Panc1 (cell line): ENCODE measurements around the gene FAXC. TPM values are rescaled to one million over a fixed set of nuclear protein-coding genes. Genes with fewer than 3 reads are reported as not detected.

ENCODE experiments used
- ATAC-seq: fragments of 200-7000 bp; cut with Tn5 transposase; 2 replicates; pipeline ENCODE4 v1.9.1; 2020; ENCODE audit warnings: mild to moderate bottlenecking, moderate library complexity
- BruUV-seq: library from RNA; stranded (reverse); fragments of 400-500 nt; replicated peaks from 2 replicates; lab custom pipeline; 2021; lab: Mats Ljungman, UMichigan
- CTCF ChIA-PET: fragments of 300-600 bp; sonication (Branson Sonifier 250); formaldehyde crosslinking; loops from one replicate; lab custom pipeline; 2022; ENCODE audit warnings: antibody characterized with exemption; lab: Charles Lee
- POLR2A ChIA-PET: fragments of 300-600 bp; sonication (Branson Sonifier 250); formaldehyde crosslinking; loops from one replicate; lab custom pipeline; 2022; ENCODE audit warnings: antibody characterized with exemption; lab: Charles Lee
- DNase-seq: peaks from one replicate; pipeline ENCODE4 v3.0.0-alpha.2; 2010; ENCODE audit warnings: low read depth, low spot score
- H3K27ac ChIP-seq: 2 replicates; pipeline ENCODE4 v1.5.1; 2011; ENCODE audit warnings: mild to moderate bottlenecking, low read length, inconsistent platforms
- H3K27me3 ChIP-seq: fragments of 200-500 bp; sonication (Bioruptor generic); 2 replicates; pipeline ENCODE4 v1.6.0; 2014; ENCODE audit warnings: low read length, inconsistent platforms; ENCODE audit not compliant: control insufficient read depth, insufficient read depth
- H3K36me3 ChIP-seq: fragments of 200-500 bp; sonication (Bioruptor generic); 2 replicates; pipeline ENCODE4 v1.5.1; 2014; ENCODE audit warnings: inconsistent platforms, mild to moderate bottlenecking, low read length, moderate library complexity; ENCODE audit not compliant: control insufficient read depth, insufficient read depth
- H3K4me1 ChIP-seq: 2 replicates; pipeline ENCODE4 v1.5.1; 2011; ENCODE audit warnings: inconsistent platforms, mild to moderate bottlenecking, low read length, moderate library complexity; ENCODE audit not compliant: control insufficient read depth, insufficient read depth
- H3K4me3 ChIP-seq, 2 experiments: 2 replicates each; pipeline ENCODE4 v1.5.1; 2011 to 2012; ENCODE audit warnings: low read depth in 2 of 2, low read length in 2 of 2, mild to moderate bottlenecking in 2 of 2, inconsistent platforms in 1 of 2, moderate library complexity in 1 of 2
- H3K9me3 ChIP-seq: fragments of 200-500 bp; sonication (Bioruptor generic); 2 replicates; pipeline ENCODE4 v1.5.1; 2014; ENCODE audit warnings: low read depth, mild to moderate bottlenecking, inconsistent platforms, low read length, moderate library complexity; ENCODE audit not compliant: control insufficient read depth, insufficient read depth
- POLR2AphosphoS5 ChIP-seq: IDR thresholded peaks from 2 replicates; pipeline ENCODE4 v1.6.1; 2012; ENCODE audit warnings: mild to moderate bottlenecking, low read depth, low read length, moderate library complexity
- SIN3A ChIP-seq: IDR thresholded peaks from 2 replicates; pipeline ENCODE4 v1.6.1; 2012; ENCODE audit warnings: low read depth, mild to moderate bottlenecking, low read length, moderate library complexity, borderline replicate concordance; ENCODE audit not compliant: insufficient read depth
- TCF7L2 ChIP-seq: IDR thresholded peaks from 2 replicates; pipeline ENCODE4 v1.6.1; 2011; ENCODE audit warnings: mild to moderate bottlenecking, low read depth, low read length, inconsistent platforms
- in situ Hi-C: cut with HindIII; loops from 2 replicates; pipeline ENCODE4 v1.10.0; 2016; ENCODE audit warnings: low sequenced_read_pairs, low pct_unique_long_range_greater_than_20kb
- intact Hi-C: fragments of 100-400 bp; cut with micrococcal nuclease; formaldehyde crosslinking; loops from one replicate; pipeline ENCODE4 v1.10.0; 2022; ENCODE audit not compliant: unreplicated experiment
- total RNA-seq: library from RNA; stranded (reverse); gene quantifications from one replicate; pipeline ENCODE4 v1.2.1, GENCODE V29; 2021; ENCODE audit not compliant: unreplicated experiment
- TF ChIP-seq, protein P1 (sequence below): fragments of 450-650 bp; IDR thresholded peaks from 2 replicates; pipeline ENCODE4 v1.5.1; 2017; ENCODE audit warnings: mild to moderate bottlenecking
- TF ChIP-seq, protein P2 (sequence below), 2 experiments: IDR thresholded peaks; 2 replicates each; pipeline ENCODE4 v1.6.1; 2011 to 2012; ENCODE audit warnings: low read depth in 2 of 2, control low read depth in 1 of 2, low read length in 1 of 2, mild to moderate bottlenecking in 1 of 2, moderate library complexity in 1 of 2; ENCODE audit not compliant: insufficient read depth in 1 of 2

FAXC gene
- total RNA-seq, 1 experiment from 2014 or later = 9.0 TPM

DNA sequence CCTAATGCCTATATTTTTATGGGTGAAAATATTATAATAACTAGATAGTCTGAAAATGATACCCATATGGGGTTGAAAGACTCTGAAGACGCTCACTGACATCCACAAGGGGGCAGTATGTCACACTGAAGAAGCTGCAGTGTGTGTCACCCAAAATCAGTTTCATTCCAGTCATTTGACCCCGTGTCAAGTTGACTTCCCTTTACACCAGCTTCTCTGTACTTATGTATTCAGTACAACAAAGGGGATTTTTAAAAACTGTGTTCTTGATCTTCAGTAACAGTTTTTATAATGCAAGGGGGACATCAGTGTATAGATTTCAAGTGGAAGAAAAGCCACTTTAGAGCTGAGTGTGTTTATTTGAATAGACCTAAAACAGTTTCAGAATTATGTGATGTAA is 19.3 kb downstream of the FAXC start:
- POLR2A ChIA-PET = interaction anchor here (0.6 kb wide), 1 partner anchor 21 kb away, joined by 4 read pairs; no protein-coding TSS in a partner anchor

DNA sequence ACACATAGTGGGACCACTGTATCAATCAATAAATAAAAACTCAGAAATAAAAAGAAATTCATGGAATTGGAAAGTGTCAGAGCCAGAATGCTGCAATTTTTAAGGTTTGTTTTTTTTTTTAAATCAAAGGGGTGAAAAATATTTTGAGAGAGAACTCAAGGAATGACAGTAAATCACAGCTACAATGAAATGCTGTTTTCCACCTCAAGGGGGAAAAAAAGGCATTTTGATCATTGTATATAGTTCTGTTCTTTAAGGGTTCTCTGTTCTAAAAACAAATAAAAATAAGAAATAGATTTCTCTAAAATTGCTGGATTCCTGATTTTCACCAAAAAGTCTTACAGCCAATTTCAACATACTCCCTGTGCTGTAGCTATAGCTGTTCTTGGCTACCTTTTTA is 24.5 kb downstream of the FAXC start:
- CTCF ChIA-PET = no interaction called here
- in situ Hi-C loops (no loop called here), intact Hi-C loops (no loop called here)
- H3K9me3 ChIP-seq = no peaks in the 10 kb centered on the region
- DNase-seq (no peak), ATAC-seq (no peak)
- H3K36me3 ChIP-seq = no peaks in the 10 kb centered on the region; the same call in 1 of the 2 replicates
- H3K4me3 ChIP-seq = no peak overlapping the region
- no peak overlapping the region for H3K27ac ChIP-seq
- TF ChIP-seq, protein P1, sequence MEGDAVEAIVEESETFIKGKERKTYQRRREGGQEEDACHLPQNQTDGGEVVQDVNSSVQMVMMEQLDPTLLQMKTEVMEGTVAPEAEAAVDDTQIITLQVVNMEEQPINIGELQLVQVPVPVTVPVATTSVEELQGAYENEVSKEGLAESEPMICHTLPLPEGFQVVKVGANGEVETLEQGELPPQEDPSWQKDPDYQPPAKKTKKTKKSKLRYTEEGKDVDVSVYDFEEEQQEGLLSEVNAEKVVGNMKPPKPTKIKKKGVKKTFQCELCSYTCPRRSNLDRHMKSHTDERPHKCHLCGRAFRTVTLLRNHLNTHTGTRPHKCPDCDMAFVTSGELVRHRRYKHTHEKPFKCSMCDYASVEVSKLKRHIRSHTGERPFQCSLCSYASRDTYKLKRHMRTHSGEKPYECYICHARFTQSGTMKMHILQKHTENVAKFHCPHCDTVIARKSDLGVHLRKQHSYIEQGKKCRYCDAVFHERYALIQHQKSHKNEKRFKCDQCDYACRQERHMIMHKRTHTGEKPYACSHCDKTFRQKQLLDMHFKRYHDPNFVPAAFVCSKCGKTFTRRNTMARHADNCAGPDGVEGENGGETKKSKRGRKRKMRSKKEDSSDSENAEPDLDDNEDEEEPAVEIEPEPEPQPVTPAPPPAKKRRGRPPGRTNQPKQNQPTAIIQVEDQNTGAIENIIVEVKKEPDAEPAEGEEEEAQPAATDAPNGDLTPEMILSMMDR = no peak
- TF ChIP-seq TCF7L2 (no peak), POLR2AphosphoS5 (no peak), SIN3A (no peak)
- no TSS peak for BruUV-seq
- no peaks in the 10 kb centered on the region for H3K27me3 ChIP-seq
- POLR2A ChIA-PET = interaction anchor here (0.6 kb wide), 1 partner anchor 10 kb away, joined by 3 read pairs; no protein-coding TSS in a partner anchor
- no peaks in the 10 kb centered on the region for H3K4me1 ChIP-seq

More for the DNA sequence above, 19.3 kb downstream of the FAXC start:
- DNase-seq (peak; percentile 22), ATAC-seq (peak; percentile 85)
- no peak overlapping the region for H3K27ac ChIP-seq
- no peaks in the 10 kb centered on the region for H3K9me3 ChIP-seq
- TF ChIP-seq POLR2AphosphoS5 = no peak
- TF ChIP-seq, protein P1 = peak; percentile 88
- TF ChIP-seq, protein P2, sequence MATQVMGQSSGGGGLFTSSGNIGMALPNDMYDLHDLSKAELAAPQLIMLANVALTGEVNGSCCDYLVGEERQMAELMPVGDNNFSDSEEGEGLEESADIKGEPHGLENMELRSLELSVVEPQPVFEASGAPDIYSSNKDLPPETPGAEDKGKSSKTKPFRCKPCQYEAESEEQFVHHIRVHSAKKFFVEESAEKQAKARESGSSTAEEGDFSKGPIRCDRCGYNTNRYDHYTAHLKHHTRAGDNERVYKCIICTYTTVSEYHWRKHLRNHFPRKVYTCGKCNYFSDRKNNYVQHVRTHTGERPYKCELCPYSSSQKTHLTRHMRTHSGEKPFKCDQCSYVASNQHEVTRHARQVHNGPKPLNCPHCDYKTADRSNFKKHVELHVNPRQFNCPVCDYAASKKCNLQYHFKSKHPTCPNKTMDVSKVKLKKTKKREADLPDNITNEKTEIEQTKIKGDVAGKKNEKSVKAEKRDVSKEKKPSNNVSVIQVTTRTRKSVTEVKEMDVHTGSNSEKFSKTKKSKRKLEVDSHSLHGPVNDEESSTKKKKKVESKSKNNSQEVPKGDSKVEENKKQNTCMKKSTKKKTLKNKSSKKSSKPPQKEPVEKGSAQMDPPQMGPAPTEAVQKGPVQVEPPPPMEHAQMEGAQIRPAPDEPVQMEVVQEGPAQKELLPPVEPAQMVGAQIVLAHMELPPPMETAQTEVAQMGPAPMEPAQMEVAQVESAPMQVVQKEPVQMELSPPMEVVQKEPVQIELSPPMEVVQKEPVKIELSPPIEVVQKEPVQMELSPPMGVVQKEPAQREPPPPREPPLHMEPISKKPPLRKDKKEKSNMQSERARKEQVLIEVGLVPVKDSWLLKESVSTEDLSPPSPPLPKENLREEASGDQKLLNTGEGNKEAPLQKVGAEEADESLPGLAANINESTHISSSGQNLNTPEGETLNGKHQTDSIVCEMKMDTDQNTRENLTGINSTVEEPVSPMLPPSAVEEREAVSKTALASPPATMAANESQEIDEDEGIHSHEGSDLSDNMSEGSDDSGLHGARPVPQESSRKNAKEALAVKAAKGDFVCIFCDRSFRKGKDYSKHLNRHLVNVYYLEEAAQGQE (IDR thresholded peaks at IDR 0.05; ENCODE audit: insufficient read depth in 1 of 2, low read depth in 2 of 2, low read length in 1 of 2) = no peak
- TF ChIP-seq SIN3A = no peak
- TF ChIP-seq TCF7L2 = no peak
- no peaks in the 10 kb centered on the region for H3K36me3 ChIP-seq
- no peaks in the 10 kb centered on the region for H3K4me1 ChIP-seq
- BruUV-seq = no TSS peak
- intact Hi-C loops (loop anchor here (5.0 to 10.0 kb wide), 2 partner anchors 62 to 95 kb away; partner anchors contain the start of genes COQ3 and PNISR), in situ Hi-C loops (no loop called here)
- CTCF ChIA-PET = interaction anchor here (0.7 to 1.6 kb wide), 7 partner anchors 15 to 137 kb away, joined by 3 to 5 read pairs (median 3); no protein-coding TSS in a partner anchor
- no peak overlapping the region for H3K4me3 ChIP-seq
- no peaks in the 10 kb centered on the region for H3K27me3 ChIP-seq
